ENCODE measurements around the gene MTFP1.

DNA sequence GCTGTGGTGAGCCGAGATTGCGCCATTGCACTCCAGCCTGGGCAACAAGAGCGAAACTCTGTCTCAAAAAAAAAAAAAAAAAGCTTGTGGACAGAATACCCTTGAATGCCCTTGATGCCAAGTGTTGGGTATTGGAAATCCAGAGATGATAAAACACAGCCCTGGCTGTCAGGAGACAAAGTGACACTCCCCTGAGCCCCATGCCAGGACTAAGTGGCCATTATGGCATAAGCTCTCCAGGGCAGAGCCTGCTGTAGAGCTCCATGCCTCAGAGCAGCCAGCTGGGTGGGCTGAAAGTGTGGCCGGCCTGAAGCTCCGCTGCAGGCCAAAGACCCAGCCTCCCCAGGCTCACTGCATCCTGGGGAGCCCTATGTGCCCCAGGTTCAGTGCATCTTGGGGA lies 43.2 kb upstream of the MTFP1 start:
- TF ChIP-seq POLR2A (IDR thresholded peaks at IDR 0.05; ENCODE audit: low read length), result no peak
- TF ChIP-seq GATA1 (IDR thresholded peaks at IDR 0.05; ENCODE audit: low read depth, low read length), result no peak

All from erythroblast (primary cell).